Measurements from ENCODE around the gene ASPSCR1. TPM values are rescaled to one million over a fixed set of nuclear protein-coding genes. Genes with fewer than 3 reads are reported as not detected.

The ASPSCR1 gene
- total and polyA plus RNA-seq, 3 donors from 2014 or later = 40.5 to 49.7 (median 46.2) TPM

GRCh38 chr17:81999976-82000802 lies 22.8 kb downstream of the ASPSCR1 start:
- no peaks in the 10 kb centered on the region for H3K9me3 ChIP-seq
- no peaks in the 10 kb centered on the region for H3K27me3 ChIP-seq
- DNase-seq = no peak
- WGBS, 2 donors = 86 to 92% methylated on average over 24 to 36 of the region's 36 CpGs
- H3K4me1 ChIP-seq = no peaks in the 10 kb centered on the region
- no peak overlapping the region for H3K4me3 ChIP-seq
- TF ChIP-seq, protein P1, sequence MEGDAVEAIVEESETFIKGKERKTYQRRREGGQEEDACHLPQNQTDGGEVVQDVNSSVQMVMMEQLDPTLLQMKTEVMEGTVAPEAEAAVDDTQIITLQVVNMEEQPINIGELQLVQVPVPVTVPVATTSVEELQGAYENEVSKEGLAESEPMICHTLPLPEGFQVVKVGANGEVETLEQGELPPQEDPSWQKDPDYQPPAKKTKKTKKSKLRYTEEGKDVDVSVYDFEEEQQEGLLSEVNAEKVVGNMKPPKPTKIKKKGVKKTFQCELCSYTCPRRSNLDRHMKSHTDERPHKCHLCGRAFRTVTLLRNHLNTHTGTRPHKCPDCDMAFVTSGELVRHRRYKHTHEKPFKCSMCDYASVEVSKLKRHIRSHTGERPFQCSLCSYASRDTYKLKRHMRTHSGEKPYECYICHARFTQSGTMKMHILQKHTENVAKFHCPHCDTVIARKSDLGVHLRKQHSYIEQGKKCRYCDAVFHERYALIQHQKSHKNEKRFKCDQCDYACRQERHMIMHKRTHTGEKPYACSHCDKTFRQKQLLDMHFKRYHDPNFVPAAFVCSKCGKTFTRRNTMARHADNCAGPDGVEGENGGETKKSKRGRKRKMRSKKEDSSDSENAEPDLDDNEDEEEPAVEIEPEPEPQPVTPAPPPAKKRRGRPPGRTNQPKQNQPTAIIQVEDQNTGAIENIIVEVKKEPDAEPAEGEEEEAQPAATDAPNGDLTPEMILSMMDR (IDR thresholded peaks at IDR 0.05) = no peak
- TF ChIP-seq POLR2A (IDR thresholded peaks at IDR 0.05) = no peak
- intact Hi-C loops (cut with DNase I; ENCODE audit: low total_unique reads) = no loop called here
- H3K36me3 ChIP-seq (ENCODE audit: low read depth, missing control alignments) = no peaks in the 10 kb centered on the region
- no peak overlapping the region for H3K27ac ChIP-seq

GRCh38 chr17:82000803-82001570 lies 23.6 kb downstream of the ASPSCR1 start:
- no peak overlapping the region for H3K27ac ChIP-seq
- DNase-seq = no peak
- no peaks in the 10 kb centered on the region for H3K27me3 ChIP-seq
- no peaks in the 10 kb centered on the region for H3K9me3 ChIP-seq
- intact Hi-C loops (cut with DNase I; ENCODE audit: low total_unique reads) = no loop called here
- TF ChIP-seq, protein P1 (IDR thresholded peaks at IDR 0.05) = no peak
- TF ChIP-seq POLR2A (IDR thresholded peaks at IDR 0.05) = no peak
- H3K4me3 ChIP-seq = no peak overlapping the region
- WGBS, 2 donors = 81 to 96% methylated on average over 4 to 24 of the region's 32 CpGs
- no peaks in the 10 kb centered on the region for H3K4me1 ChIP-seq
- H3K36me3 ChIP-seq (ENCODE audit: low read depth, missing control alignments) = no peaks in the 10 kb centered on the region

GRCh38 chr17:82001571-82002056 lies 24.2 kb downstream of the ASPSCR1 start:
- Histone ChIP-seq H3K4me3 (no peak overlapping the region), H3K27ac (no peak overlapping the region), H3K9me3 (no peaks in the 10 kb centered on the region), H3K4me1 (no peaks in the 10 kb centered on the region), H3K27me3 (no peaks in the 10 kb centered on the region), H3K36me3 (ENCODE audit: low read depth, missing control alignments) (no peaks in the 10 kb centered on the region)
- WGBS, 2 donors = 86 to 91% methylated on average over 14 to 17 of the region's 17 CpGs
- no peak for TF ChIP-seq POLR2A (IDR thresholded peaks at IDR 0.05)
- TF ChIP-seq, protein P1 (IDR thresholded peaks at IDR 0.05) = no peak
- intact Hi-C loops (cut with DNase I; ENCODE audit: low total_unique reads) = no loop called here
- DNase-seq = no peak

DNA sequence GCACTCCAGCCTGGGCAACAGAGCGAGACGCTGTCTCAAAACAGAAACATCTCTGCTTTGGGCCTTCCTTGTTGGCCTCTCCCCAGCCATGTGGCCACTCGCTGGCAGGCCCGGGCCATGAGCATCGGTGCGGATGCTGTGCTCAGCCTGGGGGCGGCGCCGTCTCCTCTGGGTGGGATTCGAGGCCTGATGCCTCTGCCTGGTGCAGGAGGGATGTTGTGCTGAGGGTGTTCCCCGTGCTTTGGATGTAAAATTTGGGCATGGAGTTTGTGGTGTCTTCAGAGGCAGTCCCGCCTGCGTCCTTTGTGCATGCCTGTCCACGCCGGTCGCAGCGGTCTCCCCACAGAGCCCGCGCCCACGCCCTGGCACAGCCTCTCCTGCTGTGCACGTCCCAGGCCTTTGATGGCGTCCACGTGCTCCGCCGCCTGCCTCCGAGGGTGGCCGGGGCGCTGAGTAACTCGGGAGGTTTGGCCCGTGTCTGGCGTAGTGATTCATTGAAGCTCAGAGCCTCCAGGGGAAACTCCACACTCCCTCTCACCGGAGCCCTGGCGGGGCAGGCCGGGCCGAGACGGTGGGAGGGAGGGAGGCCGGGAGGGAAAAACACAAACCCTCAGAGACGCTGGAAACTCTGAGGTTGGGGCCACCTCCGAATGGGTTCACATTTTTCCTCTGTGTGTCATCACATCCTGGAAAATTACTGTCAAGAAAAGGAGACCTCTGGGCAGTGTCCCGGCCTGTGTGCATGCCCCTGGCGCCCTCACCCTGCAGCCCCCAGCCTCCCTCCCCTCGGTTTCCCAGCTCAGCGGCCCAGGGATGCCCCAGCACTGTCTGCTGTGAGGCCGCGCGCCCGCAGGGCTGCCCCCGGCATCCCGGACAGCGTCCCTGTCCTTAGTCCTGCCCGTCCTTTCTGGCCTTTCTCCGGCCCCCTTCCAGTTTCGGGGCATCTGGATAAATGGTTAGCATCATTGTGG lies 26.3 kb downstream of the ASPSCR1 start:
- H3K27me3 ChIP-seq = no peaks in the 10 kb centered on the region
- H3K27ac ChIP-seq = no peak overlapping the region
- TF ChIP-seq, protein P1 (IDR thresholded peaks at IDR 0.05) = no peak
- TF ChIP-seq POLR2A (IDR thresholded peaks at IDR 0.05) = no peak
- 78 to 84% methylated on average over 30 to 53 of the region's 53 CpGs for WGBS, 2 donors
- no peaks in the 10 kb centered on the region for H3K9me3 ChIP-seq
- no peak for DNase-seq
- H3K36me3 ChIP-seq (ENCODE audit: low read depth, missing control alignments) = no peaks in the 10 kb centered on the region
- no peak overlapping the region for H3K4me3 ChIP-seq
- intact Hi-C loops (cut with DNase I; ENCODE audit: low total_unique reads) = no loop called here
- no peaks in the 10 kb centered on the region for H3K4me1 ChIP-seq

Data from testis (tissue), 3 donors.